LNCaP clone FGC (cell line): Measurements from ENCODE around the gene TREH.

Experiments
- DNase-seq: peaks from one replicate; pipeline ENCODE4 v3.0.0-alpha.2; 2011; ENCODE audit warnings: low read depth
- H3K4me3 ChIP-seq: 2 replicates; pipeline ENCODE4 v1.5.1; 2011; ENCODE audit warnings: mild to moderate bottlenecking, low read depth, low read length, control low read depth
- TF ChIP-seq, protein P1 (sequence below): IDR thresholded peaks from 2 replicates; pipeline ENCODE4 v1.5.1; 2012; ENCODE audit warnings: mild to moderate bottlenecking; ENCODE audit not compliant: control insufficient read depth, insufficient read depth; ENCODE audit errors: extremely low read depth

The TREH gene

DNA sequence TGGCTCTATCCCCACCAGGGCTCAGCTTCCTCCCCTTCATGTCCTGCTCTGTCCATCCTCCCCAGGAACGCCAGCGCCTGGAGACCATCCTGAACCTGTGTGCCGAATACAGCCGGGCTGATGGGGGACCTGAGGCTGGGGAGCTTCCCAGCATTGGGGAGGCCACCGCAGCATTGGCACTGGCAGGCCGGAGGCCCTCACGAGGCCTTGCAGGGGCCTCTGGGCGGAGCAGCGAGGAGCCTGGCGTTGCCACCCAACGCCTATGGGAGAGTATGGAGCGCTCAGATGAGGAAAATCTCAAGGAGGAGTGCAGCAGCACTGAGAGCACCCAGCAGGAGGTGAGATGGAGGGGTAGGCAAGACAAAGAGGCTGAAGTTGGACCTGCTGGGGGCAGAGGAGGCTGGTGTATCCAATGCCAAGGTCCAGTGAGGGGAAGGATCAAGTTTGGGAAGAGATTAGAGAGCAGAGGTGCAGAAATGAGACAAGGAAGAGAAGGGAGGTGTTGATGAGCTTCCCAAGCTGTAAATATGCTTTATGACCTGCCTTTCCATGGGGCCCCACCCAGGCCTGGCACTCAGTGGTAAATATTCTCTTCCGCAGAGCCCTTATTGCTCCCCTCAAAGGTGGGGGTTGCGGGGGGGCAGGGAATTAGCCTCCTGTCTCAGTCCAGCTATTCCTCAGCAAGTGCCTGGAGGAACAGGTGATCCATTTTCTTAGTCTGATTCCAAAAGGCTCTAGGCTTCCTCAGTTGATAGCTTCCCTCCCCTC lies 48.1 kb downstream of the TREH start:
- DNase-seq = no peak
- TF ChIP-seq, protein P1, sequence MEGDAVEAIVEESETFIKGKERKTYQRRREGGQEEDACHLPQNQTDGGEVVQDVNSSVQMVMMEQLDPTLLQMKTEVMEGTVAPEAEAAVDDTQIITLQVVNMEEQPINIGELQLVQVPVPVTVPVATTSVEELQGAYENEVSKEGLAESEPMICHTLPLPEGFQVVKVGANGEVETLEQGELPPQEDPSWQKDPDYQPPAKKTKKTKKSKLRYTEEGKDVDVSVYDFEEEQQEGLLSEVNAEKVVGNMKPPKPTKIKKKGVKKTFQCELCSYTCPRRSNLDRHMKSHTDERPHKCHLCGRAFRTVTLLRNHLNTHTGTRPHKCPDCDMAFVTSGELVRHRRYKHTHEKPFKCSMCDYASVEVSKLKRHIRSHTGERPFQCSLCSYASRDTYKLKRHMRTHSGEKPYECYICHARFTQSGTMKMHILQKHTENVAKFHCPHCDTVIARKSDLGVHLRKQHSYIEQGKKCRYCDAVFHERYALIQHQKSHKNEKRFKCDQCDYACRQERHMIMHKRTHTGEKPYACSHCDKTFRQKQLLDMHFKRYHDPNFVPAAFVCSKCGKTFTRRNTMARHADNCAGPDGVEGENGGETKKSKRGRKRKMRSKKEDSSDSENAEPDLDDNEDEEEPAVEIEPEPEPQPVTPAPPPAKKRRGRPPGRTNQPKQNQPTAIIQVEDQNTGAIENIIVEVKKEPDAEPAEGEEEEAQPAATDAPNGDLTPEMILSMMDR = no peak
- H3K4me3 ChIP-seq = no peak overlapping the region

DNA sequence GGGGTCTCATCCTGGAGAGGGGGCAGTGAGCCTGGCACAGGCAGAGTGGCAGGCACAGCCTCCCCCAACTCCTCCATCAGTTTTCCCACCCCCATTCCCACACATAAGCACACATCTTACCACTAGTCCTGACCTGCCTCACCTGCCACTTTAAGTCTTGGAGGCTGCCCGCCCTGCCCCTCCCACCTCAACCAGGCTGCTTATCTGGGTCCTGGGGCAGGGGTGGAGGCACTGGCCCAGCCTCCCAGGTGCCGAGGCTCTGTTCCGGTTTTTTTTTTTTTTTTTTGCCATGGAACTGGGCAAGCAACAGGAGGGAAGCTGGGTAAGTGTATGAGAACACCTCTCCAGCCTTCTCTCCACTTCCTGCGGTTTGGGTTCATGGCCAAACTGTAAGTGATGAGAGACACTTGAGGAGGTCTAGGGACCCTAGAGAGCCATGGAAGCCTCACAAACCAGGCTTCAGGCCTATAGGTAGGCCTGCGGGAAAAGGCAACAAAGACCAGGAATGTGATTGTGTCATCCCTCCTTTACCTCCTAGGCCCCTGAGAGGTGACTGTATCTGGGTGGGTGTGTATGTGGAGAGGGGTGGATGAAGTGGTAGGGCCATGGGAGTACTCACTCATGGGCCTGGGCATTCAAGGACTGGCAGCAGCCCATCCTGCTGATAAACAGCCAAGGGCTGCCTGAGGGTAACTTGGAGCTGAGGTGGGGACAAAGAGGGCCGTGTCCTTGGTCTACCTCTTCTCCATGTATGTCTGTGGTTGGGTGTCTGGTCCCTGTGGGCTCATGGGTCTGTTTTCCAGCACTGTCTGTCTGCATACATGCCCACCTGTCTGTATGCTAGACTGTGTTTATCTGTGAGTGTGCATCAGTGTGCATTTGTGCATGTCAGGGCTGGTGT lies 49.4 kb downstream of the TREH start:
- TF ChIP-seq, protein P1 = no peak
- DNase-seq = no peak
- no peak overlapping the region for H3K4me3 ChIP-seq

DNA sequence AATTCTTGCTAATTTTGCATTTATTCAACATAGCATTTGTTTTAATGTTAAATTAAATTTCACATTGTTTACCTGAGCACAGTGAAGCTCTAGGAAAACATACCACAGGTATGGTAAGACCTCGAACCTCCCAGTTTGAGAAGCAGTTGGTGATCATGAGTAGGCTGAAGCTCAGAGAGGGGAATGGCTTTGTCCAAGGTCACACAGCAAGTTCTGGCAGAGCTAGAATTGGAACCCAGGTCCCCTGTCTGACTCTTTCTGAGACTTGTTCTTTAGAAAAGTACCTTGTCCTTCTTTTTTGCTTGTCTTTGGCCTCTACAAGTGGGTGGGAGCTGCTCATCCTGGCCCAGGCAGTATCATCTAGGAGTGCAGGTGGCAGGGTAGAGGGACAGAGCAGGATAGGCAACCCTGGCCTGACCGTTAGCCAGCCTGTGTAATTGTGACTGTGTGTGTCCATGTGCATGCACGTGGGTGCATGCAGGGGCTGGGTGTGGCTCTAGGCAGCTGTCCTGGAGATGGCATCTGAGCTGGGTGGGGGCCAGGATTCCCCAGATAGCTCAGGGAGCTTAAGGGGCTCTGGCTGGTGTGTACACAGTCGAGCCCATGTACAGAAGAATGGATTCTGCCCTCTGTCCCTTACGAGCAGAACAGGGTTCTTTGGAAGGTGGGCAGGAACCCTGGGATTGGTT lies 50.4 kb downstream of the TREH start:
- TF ChIP-seq, protein P1 = no peak
- no peak for DNase-seq
- no peak overlapping the region for H3K4me3 ChIP-seq

DNA sequence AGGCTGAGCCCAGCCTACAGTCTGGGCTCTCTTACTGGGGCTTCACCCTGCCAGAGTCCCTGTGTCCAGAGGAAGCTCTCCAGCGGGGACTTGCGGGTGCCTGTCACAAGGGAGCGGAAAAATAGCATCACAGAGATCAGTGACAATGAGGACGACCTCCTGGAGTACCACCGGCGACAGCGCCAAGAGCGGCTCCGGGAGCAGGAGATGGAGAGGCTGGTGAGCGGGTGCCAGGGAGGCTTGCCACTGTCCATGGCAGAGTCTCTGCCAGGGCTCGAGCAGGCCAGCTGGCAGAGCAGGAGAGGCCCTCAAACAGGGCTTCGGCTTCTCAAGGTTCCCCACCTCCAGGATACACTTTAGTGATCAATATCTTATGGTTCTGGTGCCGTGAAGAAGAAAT lies 51.0 kb downstream of the TREH start:
- no peak overlapping the region for H3K4me3 ChIP-seq
- DNase-seq = no peak
- TF ChIP-seq, protein P1 = no peak

GRCh38 chr11:118628031-118628430 lies 51.4 kb downstream of the TREH start:
- DNase-seq = no peak
- TF ChIP-seq, protein P1 = no peak
- H3K4me3 ChIP-seq = no peak overlapping the region

- no peak overlapping the region for H3K4me3 ChIP-seq
- TF ChIP-seq, protein P1 = no peak
- no peak for DNase-seq
Measured at GRCh38 chr11:118627566-118627965, 51.9 kb downstream of the TREH start.
